ENCODE results near the gene RABGGTA.

GRCh38 chr14:24278424-24278823 lies 7.0 kb upstream of the RABGGTA start:
- TF ChIP-seq REST (IDR thresholded peaks at IDR 0.05; ENCODE audit: unreplicated experiment) = no peak
- no peak for TF ChIP-seq CTCF (conservative IDR thresholded peaks at IDR 0.05; ENCODE audit: low read depth in 2 of 2)
- no peak for TF ChIP-seq EZH2phosphoT487 (IDR thresholded peaks at IDR 0.05; ENCODE audit: unreplicated experiment)
- TF ChIP-seq CREB1 (CRISPR knock-in tag; IDR thresholded peaks at IDR 0.05; ENCODE audit: low read depth) = no peak
- TF ChIP-seq POLR2AphosphoS5 (IDR thresholded peaks at IDR 0.05; ENCODE audit: low read depth) = no peak
- TF ChIP-seq ZNF114 (CRISPR knock-in tag; IDR thresholded peaks at IDR 0.05) = no peak
- TF ChIP-seq EZH2 (IDR thresholded peaks at IDR 0.05; ENCODE audit: low read depth, unreplicated experiment) = no peak
- no peak for TF ChIP-seq JUNB (IDR thresholded peaks at IDR 0.05; ENCODE audit: unreplicated experiment)
- TF ChIP-seq ZNF331 (CRISPR knock-in tag; IDR thresholded peaks at IDR 0.05; ENCODE audit: low read depth) = no peak

All from GM23338 (cell line).